K562 (cell line): Measurements from ENCODE around the gene ITPRIPL2. TPM values are rescaled to one million over a fixed set of nuclear protein-coding genes. Genes with fewer than 3 reads are reported as not detected.

Source experiments
- BDP1 ChIP-seq: IDR thresholded peaks from 3 replicates; pipeline ENCODE4 v1.6.1; 2011; ENCODE audit not compliant: insufficient read length, insufficient read depth
- CBFA2T2 ChIP-seq: fragments of 450-650 bp; conservative IDR thresholded peaks from 2 replicates; pipeline ENCODE4 v1.6.1; 2017; ENCODE audit warnings: mild to moderate bottlenecking
- CBX8 ChIP-seq: fragments of 200-600 bp; sonication (generic); IDR thresholded peaks from 2 replicates; pipeline ENCODE4 v1.6.1; 2012; ENCODE audit warnings: borderline replicate concordance, mixed run types, low read depth, mild to moderate bottlenecking, moderate library complexity, mixed read lengths, low read length, control low read depth, inconsistent platforms; ENCODE audit not compliant: poor library complexity, severe bottlenecking; ENCODE audit errors: extremely low read depth
- EWSR1 ChIP-seq: fragments of 450-650 bp; IDR thresholded peaks from 2 replicates; pipeline ENCODE4 v1.6.1; 2018; ENCODE audit warnings: borderline replicate concordance, mild to moderate bottlenecking, low read depth, moderate library complexity; ENCODE audit not compliant: partially characterized antibody
- HINFP ChIP-seq: fragments of 450-650 bp; conservative IDR thresholded peaks from 2 replicates; pipeline ENCODE4 v1.6.1; 2016; ENCODE audit warnings: missing genetic modification characterization, low read depth, mild to moderate bottlenecking, control low read depth, missing compliant biosample characterization
- KDM2B ChIP-seq: fragments of 250-450 bp; sonication (Bioruptor Pico); IDR thresholded peaks from 2 replicates; pipeline ENCODE4 v1.8.0; 2021; ENCODE audit warnings: mild to moderate bottlenecking, moderate library complexity
- KLF1 ChIP-seq: fragments of 450-650 bp; IDR thresholded peaks from 2 replicates; pipeline ENCODE4 v1.6.1; 2016; ENCODE audit warnings: missing genetic modification characterization, missing compliant biosample characterization
- KLF16 ChIP-seq: IDR thresholded peaks from 2 replicates; pipeline ENCODE4 v1.6.1; 2016; ENCODE audit warnings: antibody characterized with exemption
- MBD2 ChIP-seq: sonication (generic); IDR thresholded peaks from 2 replicates; pipeline ENCODE4 v1.6.1; 2016; ENCODE audit warnings: low read depth, borderline replicate concordance
- MEF2D ChIP-seq: conservative IDR thresholded peaks from 2 replicates; pipeline ENCODE4 v1.6.1; 2016; ENCODE audit warnings: low read depth, missing genetic modification characterization, missing compliant biosample characterization
- MIER1 ChIP-seq: fragments of 450-650 bp; IDR thresholded peaks from 2 replicates; pipeline ENCODE4 v1.6.1; 2016; ENCODE audit warnings: antibody characterized with exemption, mild to moderate bottlenecking, low read depth
- MYNN ChIP-seq, 2 experiments: sonication (generic); formaldehyde crosslinking in 1 of 2; IDR thresholded peaks; 2 replicates each; pipeline versions ENCODE4 v1.5.0 to v1.6.1; 2016 to 2020; ENCODE audit warnings: antibody characterized with exemption in 1 of 2, missing genetic modification reagents in 1 of 2
- NEUROD1 ChIP-seq: fragments of 150-350 bp; IDR thresholded peaks from 2 replicates; pipeline ENCODE4 v1.6.1; 2014; ENCODE audit warnings: borderline replicate concordance, low read length, low read depth; ENCODE audit not compliant: partially characterized antibody
- PRMT5 ChIP-seq: sonication (generic); formaldehyde crosslinking; IDR thresholded peaks from 2 replicates; pipeline ENCODE4 v1.5.0; 2020; ENCODE audit warnings: missing genetic modification reagents
- PURB ChIP-seq: sonication (generic); formaldehyde crosslinking; IDR thresholded peaks from 2 replicates; pipeline ENCODE4 v1.9.0; 2021; ENCODE audit warnings: low read depth, mild to moderate bottlenecking, missing genetic modification reagents
- RBBP5 ChIP-seq: fragments of 200-600 bp; sonication (generic); IDR thresholded peaks from 2 replicates; pipeline ENCODE4 v1.6.1; 2012; ENCODE audit warnings: borderline replicate concordance, mild to moderate bottlenecking, low read length, control low read depth, inconsistent platforms; ENCODE audit not compliant: insufficient read depth, poor library complexity, severe bottlenecking
- SMARCA5 ChIP-seq: fragments of 450-650 bp; IDR thresholded peaks from 2 replicates; pipeline ENCODE4 v1.6.1; 2016
- SPI1 ChIP-seq: IDR thresholded peaks from 2 replicates; pipeline ENCODE4 v1.6.1; 2011; ENCODE audit warnings: low read depth, low read length, control low read depth, borderline replicate concordance
- USF1 ChIP-seq: sonication (generic); formaldehyde crosslinking; IDR thresholded peaks from 2 replicates; pipeline ENCODE4 v1.9.0; 2022; ENCODE audit warnings: mild to moderate bottlenecking, missing genetic modification reagents
- XRCC3 ChIP-seq: fragments of 450-650 bp; IDR thresholded peaks from 2 replicates; pipeline ENCODE4 v1.6.1; 2017; ENCODE audit warnings: mild to moderate bottlenecking, moderate library complexity
- ZBED1 ChIP-seq: IDR thresholded peaks from 2 replicates; pipeline ENCODE4 v1.6.1; 2014
- ZHX1 ChIP-seq: fragments of 150-350 bp; conservative IDR thresholded peaks from 2 replicates; pipeline ENCODE4 v1.6.1; 2014; ENCODE audit warnings: low read length
- ZNF124 ChIP-seq: sonication (generic); formaldehyde crosslinking; IDR thresholded peaks from 2 replicates; pipeline ENCODE4 v1.8.1; 2022; ENCODE audit warnings: missing genetic modification reagents
- ZNF197 ChIP-seq: fragments of 200-800 bp; sonication (Bioruptor generic); IDR thresholded peaks from 2 replicates; pipeline ENCODE4 v1.6.1; 2016; ENCODE audit warnings: low read depth, missing genetic modification characterization, missing compliant biosample characterization
- ZNF23 ChIP-seq: fragments of 250-450 bp; sonication (Bioruptor Pico); IDR thresholded peaks from 2 replicates; pipeline ENCODE4 v1.4.0; 2020; ENCODE audit warnings: mild to moderate bottlenecking
- polyA plus RNA-seq, 8 experiments: library from polyadenylated mRNA; depleted of rRNA in 4 of 8; stranded (reverse) in 5 of 8; unstranded in 3 of 8; fragments of >200 nt; fragmentation: Nextera tagmentation in 2 of 8; fragmentation: Illumina TruSeq in 1 of 8; extraction: Ambion mirVana in 2 of 8; extraction: Trizol in 1 of 8; gene quantifications; 2 replicates each; pipeline versions ENCODE4 v1.2.1 to v1.2.3, GENCODE V29; 2011 to 2014; ENCODE audit warnings: inconsistent platforms in 1 of 8, missing spikeins in 1 of 8
- total RNA-seq, 7 experiments: library from RNA; depleted of rRNA in 6 of 7; stranded (reverse); fragments of >200 nt in 6 of 7; fragmentation: Illumina TruSeq in 2 of 7; extraction: Trizol in 2 of 7; gene quantifications; 2 replicates each; pipeline versions ENCODE4 v1.2.1 to v1.2.3, GENCODE V29; 2011 to 2021; ENCODE audit warnings: low replicate concordance in 1 of 7

ITPRIPL2 gene
- total and polyA plus RNA-seq, 9 of the 15 experiments (the other 6 are each of a cell fraction or from before 2014, with no cell fraction given), result 0.04 to 2.2 (median 0.58) TPM

GRCh38 chr16:19086322-19087199 lies 27.2 kb upstream of the ITPRIPL2 start (continued):
- TF ChIP-seq SMARCA5, result no peak
- TF ChIP-seq MBD2, result no peak
- no peak for TF ChIP-seq EWSR1
- no peak for TF ChIP-seq ZHX1
- no peak for TF ChIP-seq KLF16
- TF ChIP-seq KLF1, result peak; percentile 78
- no peak for TF ChIP-seq BDP1
- TF ChIP-seq ZNF124 (CRISPR knock-in tag), result no peak
- TF ChIP-seq RBBP5, result no peak
- no peak; the same call in 1 of the 2 replicates for TF ChIP-seq CBFA2T2
- TF ChIP-seq CBX8, result no peak
- TF ChIP-seq XRCC3, result no peak
- no peak for TF ChIP-seq PURB
- TF ChIP-seq ZBED1, result no peak
- no peak for TF ChIP-seq MIER1
- peak; percentile 89; the same call in 1 of the 2 replicates for TF ChIP-seq KDM2B
- no peak for TF ChIP-seq HINFP (tag)
- TF ChIP-seq SPI1, result no peak
- TF ChIP-seq ZNF197, result no peak
- TF ChIP-seq ZNF23 (CRISPR knock-in tag), result no peak
- TF ChIP-seq MYNN (IDR thresholded peaks at IDR 0.05), result 0 out of 2 replicates have a peak, but pooled peaks have one; percentile 33
- no peak for TF ChIP-seq MYNN (CRISPR knock-in tag; IDR thresholded peaks at IDR 0.05)
- TF ChIP-seq MEF2D (tag), result no peak
- peak; percentile 38 for TF ChIP-seq NEUROD1
- no peak for TF ChIP-seq PRMT5 (CRISPR knock-in tag)
- TF ChIP-seq USF1 (CRISPR knock-in tag), result peak; percentile 90
